Measurements from ENCODE around the gene PTPRN2. TPM values are rescaled to one million over a fixed set of nuclear protein-coding genes. Genes with fewer than 3 reads are reported as not detected.

The PTPRN2 gene
- total RNA-seq, 4 donors from 2014 or later: 14.9 to 34.3 (median 21.3) TPM

DNA sequence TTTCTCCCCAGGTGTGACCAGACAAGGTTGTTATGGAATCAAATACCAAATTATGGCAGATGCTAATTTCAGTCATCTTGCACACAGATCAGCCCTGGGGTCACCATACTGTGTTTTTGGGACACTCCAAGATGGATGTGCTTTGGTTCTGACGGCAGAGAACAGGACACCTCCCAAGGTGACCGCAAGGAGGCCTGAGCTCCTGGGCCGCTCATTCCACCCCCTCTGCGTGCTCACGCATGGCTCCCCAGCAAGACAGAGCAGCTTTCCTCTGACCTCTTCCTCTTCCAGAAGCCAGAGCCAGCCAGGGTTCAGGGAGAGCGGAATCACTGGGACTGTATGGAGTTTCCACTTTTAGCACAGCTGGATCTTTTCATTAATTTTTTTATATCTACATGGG is 848.0 kb downstream of the PTPRN2 start:
- H3K4me1 ChIP-seq: no peaks in the 10 kb centered on the region
- DNase-seq: no peak
- TF ChIP-seq, protein P1, sequence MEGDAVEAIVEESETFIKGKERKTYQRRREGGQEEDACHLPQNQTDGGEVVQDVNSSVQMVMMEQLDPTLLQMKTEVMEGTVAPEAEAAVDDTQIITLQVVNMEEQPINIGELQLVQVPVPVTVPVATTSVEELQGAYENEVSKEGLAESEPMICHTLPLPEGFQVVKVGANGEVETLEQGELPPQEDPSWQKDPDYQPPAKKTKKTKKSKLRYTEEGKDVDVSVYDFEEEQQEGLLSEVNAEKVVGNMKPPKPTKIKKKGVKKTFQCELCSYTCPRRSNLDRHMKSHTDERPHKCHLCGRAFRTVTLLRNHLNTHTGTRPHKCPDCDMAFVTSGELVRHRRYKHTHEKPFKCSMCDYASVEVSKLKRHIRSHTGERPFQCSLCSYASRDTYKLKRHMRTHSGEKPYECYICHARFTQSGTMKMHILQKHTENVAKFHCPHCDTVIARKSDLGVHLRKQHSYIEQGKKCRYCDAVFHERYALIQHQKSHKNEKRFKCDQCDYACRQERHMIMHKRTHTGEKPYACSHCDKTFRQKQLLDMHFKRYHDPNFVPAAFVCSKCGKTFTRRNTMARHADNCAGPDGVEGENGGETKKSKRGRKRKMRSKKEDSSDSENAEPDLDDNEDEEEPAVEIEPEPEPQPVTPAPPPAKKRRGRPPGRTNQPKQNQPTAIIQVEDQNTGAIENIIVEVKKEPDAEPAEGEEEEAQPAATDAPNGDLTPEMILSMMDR (IDR thresholded peaks at IDR 0.05): no peak
- TF ChIP-seq POLR2A (IDR thresholded peaks at IDR 0.05): no peak
- no peaks in the 10 kb centered on the region for H3K9me3 ChIP-seq
- H3K4me3 ChIP-seq: no peak overlapping the region
- H3K36me3 ChIP-seq: no peaks in the 10 kb centered on the region
- no peaks in the 10 kb centered on the region for H3K27me3 ChIP-seq
- no peak overlapping the region for H3K27ac ChIP-seq

DNA sequence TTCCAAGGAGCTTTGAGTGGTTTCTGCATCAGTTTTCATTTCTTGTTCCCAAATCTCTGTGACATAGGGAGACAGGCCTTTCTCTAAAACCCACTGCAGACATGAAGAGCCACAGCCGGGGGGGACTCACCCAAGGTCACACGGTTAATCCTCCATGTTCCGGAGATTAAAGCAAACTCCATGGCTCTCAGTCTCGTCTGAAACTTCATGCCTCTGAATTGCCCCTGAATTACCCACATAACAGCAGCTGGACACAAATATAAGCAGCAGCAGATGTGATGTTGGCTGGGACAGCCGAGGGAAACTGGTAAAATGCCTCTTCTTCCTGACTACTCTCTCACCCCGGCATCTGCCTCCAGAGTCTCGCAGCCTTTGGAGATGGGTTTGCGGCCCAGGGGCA is 848.6 kb downstream of the PTPRN2 start:
- TF ChIP-seq POLR2A (IDR thresholded peaks at IDR 0.05): no peak
- TF ChIP-seq, protein P1 (IDR thresholded peaks at IDR 0.05): no peak
- H3K4me3 ChIP-seq: no peak overlapping the region
- DNase-seq: no peak
- H3K4me1 ChIP-seq: no peaks in the 10 kb centered on the region
- no peaks in the 10 kb centered on the region for H3K9me3 ChIP-seq
- H3K36me3 ChIP-seq: no peaks in the 10 kb centered on the region
- no peak overlapping the region for H3K27ac ChIP-seq
- H3K27me3 ChIP-seq: no peaks in the 10 kb centered on the region

DNA sequence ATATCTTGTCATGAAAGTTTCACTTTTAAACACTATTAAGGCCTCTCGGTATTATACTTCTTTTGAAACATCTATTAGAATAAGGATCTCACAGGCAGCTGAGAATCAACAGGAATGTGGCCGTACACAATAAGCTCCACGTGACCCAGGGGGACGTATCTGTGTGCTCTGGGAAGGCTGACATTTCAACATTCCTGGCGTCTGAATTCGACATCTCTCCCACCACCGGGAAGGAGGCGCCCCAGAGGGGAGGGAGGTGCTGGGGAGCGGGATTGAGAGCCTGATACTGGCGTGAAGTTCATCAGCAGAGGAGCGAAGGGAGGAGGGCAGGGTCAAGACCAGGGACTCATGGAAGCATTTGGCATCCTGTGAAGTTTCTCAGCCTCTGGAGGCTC is 849.6 kb downstream of the PTPRN2 start:
- H3K4me3 ChIP-seq: no peak overlapping the region
- TF ChIP-seq, protein P1 (IDR thresholded peaks at IDR 0.05): no peak
- TF ChIP-seq POLR2A (IDR thresholded peaks at IDR 0.05): no peak
- H3K27ac ChIP-seq: no peak overlapping the region
- no peaks in the 10 kb centered on the region for H3K27me3 ChIP-seq
- DNase-seq: no peak
- H3K9me3 ChIP-seq: no peaks in the 10 kb centered on the region
- H3K4me1 ChIP-seq: no peaks in the 10 kb centered on the region
- no peaks in the 10 kb centered on the region for H3K36me3 ChIP-seq

DNA sequence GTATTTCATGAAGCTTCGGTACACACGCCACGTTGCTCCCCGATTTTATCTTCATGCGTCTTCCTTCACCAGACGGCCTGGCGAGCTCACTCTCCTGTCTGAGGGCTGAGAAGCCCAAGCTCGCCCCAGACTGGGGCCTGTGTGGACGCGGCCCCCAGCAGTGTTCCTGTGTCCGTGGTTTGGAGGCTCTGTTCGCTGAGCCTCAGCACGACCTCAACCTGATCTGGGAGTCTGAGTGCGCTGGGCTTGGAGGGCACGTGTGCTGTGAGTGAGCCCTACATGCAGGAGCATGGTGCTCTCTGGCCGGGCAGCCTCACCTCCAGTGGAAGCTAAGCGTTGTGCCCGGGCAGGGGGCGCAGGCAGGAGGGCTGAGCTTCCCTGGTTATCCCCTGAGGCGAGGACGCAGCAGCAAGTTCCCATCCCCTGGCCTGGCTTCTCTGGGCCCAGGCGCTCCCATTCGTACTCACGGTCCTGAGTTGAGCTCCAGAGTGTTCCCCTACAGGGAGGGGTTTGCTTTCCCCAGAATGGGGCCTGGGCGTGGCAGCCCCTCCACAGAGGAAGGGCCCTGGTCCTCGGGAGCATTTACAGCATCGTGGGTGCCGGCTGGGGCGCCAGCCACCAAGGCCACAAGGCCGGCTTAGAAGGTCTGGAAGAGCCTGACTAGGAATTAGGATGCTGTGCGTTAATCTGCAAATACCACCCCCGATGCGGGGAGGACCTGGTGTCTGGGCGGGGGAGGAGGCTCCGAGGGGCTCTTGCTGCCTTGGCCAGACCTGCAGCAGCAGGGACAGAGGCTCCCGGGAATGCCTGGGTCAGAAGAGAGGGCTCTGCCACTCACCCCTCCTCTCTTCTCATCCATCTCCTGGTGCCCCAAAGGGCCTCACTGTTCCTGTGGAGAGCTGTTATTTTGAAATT is 850.2 kb downstream of the PTPRN2 start:
- no peaks in the 10 kb centered on the region for H3K36me3 ChIP-seq
- no peak overlapping the region for H3K4me3 ChIP-seq
- no peak for DNase-seq
- no peaks in the 10 kb centered on the region for H3K4me1 ChIP-seq
- H3K27me3 ChIP-seq: no peaks in the 10 kb centered on the region
- H3K9me3 ChIP-seq: no peaks in the 10 kb centered on the region
- TF ChIP-seq, protein P1 (IDR thresholded peaks at IDR 0.05): no peak
- TF ChIP-seq POLR2A (IDR thresholded peaks at IDR 0.05): no peak
- H3K27ac ChIP-seq: no peak overlapping the region

DNA sequence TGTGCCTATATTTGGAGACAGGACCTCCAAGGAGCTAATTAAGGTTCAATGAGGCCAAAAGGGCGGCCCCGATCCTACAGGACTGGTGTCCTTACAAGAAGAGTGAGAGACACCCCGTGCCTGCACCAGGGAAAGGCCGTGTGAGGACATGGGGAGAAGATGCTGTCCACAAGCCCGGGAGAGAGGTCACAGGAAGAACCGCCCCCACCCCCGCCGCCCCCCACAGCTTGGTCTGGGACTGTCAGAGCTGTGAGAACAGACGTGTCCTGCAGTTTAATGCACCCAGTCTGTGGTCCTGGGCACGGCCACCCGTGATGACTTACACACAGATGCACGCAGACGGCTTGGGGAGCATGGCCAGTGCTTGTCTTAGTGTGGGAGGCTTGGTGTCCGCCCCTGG is 851.3 kb downstream of the PTPRN2 start:
- TF ChIP-seq, protein P1 (IDR thresholded peaks at IDR 0.05): no peak
- no peak for TF ChIP-seq POLR2A (IDR thresholded peaks at IDR 0.05)
- Histone ChIP-seq H3K9me3 (no peaks in the 10 kb centered on the region), H3K27ac (no peak overlapping the region), H3K27me3 (no peaks in the 10 kb centered on the region), H3K4me1 (no peaks in the 10 kb centered on the region), H3K36me3 (no peaks in the 10 kb centered on the region), H3K4me3 (no peak overlapping the region)
- DNase-seq: no peak
